Heart left ventricle (tissue), 16 donors: ENCODE data around the gene TACSTD2. TPM values are rescaled to one million over a fixed set of nuclear protein-coding genes. Genes with fewer than 3 reads are reported as not detected.

Source experiments
- ATAC-seq, 4 donors: fragments of 200-7000 bp; cut with Tn5 transposase; one replicate each; pipeline ENCODE4 v1.9.1; 2020 to 2022; ENCODE audit warnings: moderate library complexity in 4 of 4, mild to moderate bottlenecking in 3 of 4, moderate number of reproducible peaks in 1 of 4
- DNase-seq, 5 donors: peaks; one replicate each; pipeline ENCODE4 v3.0.0-alpha.2; 2020
- H3K27ac ChIP-seq, 12 donors: fragments of 200-600 bp; sonication (generic) in 4 of 12; one replicate each; pipeline versions ENCODE4 v1.5.0 to v1.8.0; 2016 to 2022; ENCODE audit warnings: mild to moderate bottlenecking in 2 of 12
- H3K27me3 ChIP-seq, 9 donors: fragments of 200-600 bp; sonication (generic) in 2 of 9; one replicate each; pipeline versions ENCODE4 v1.5.1 to v1.8.0; 2016 to 2022; ENCODE audit warnings: mild to moderate bottlenecking in 3 of 9
- H3K36me3 ChIP-seq, 9 donors: fragments of 200-600 bp; sonication (generic) in 2 of 9; one replicate each; pipeline versions ENCODE4 v1.5.0 to v1.8.0; 2018 to 2022; ENCODE audit warnings: mild to moderate bottlenecking in 2 of 9
- H3K4me1 ChIP-seq, 12 donors: fragments of 200-600 bp; sonication (generic) in 4 of 12; one replicate each; pipeline versions ENCODE4 v1.5.0 to v1.8.0; 2016 to 2022; ENCODE audit warnings: mild to moderate bottlenecking in 3 of 12
- H3K4me3 ChIP-seq, 12 donors: fragments of 200-600 bp; sonication (generic) in 4 of 12; one replicate each; pipeline versions ENCODE4 v1.5.0 to v1.8.0; 2017 to 2022; ENCODE audit warnings: mild to moderate bottlenecking in 9 of 12, moderate library complexity in 4 of 12
- H3K9me3 ChIP-seq, 12 donors: fragments of 200-600 bp; sonication (generic) in 4 of 12; one replicate each; pipeline versions ENCODE4 v1.5.0 to v1.8.0; 2016 to 2022; ENCODE audit warnings: mild to moderate bottlenecking in 1 of 12
- CTCF ChIP-seq, 12 donors: fragments of 200-600 bp; sonication (generic) in 4 of 12; IDR thresholded peaks; one replicate each; pipeline versions ENCODE4 v1.5.0 to v1.8.0; 2018 to 2022; ENCODE audit warnings: antibody characterized with exemption in 12 of 12, mild to moderate bottlenecking in 5 of 12
- POLR2A ChIP-seq, 2 donors: fragments of 450-650 bp; IDR thresholded peaks; one replicate each; pipeline ENCODE4 v1.6.1; 2017; ENCODE audit warnings: antibody characterized with exemption in 2 of 2, mild to moderate bottlenecking in 2 of 2, moderate library complexity in 2 of 2
- WGBS, 4 donors: extraction: QIAGEN DNeasy Blood & Tissue Kit in 2 of 4; methylation state at CpG; one replicate each; pipeline versions ENCODE4 v1.1.5 to v1.1.7; 2013 to 2018; 5-methylcytosine and 5-hydroxymethylcytosine counted together
- intact Hi-C, 10 donors: fragments of 100-400 bp; cut with DNase I; formaldehyde crosslinking; loops; one replicate each; pipeline versions ENCODE4 v1.11.1 to v1.14.2; 2022
- polyA plus RNA-seq, 2 donors: library from polyadenylated mRNA; stranded (reverse); fragments of 200-250 nt; gene quantifications; one replicate each; pipeline ENCODE4 v1.2.3, GENCODE V29; 2013
- total RNA-seq, 9 donors: library from RNA; depleted of rRNA in 2 of 9; stranded (reverse); fragments of >200 nt in 2 of 9; fragmentation: NEBNext Ultra II Directional in 3 of 9; extraction: Animal tissue kit (Norgen Biotek cat#: 25700) in 3 of 9; gene quantifications; one replicate each; pipeline versions ENCODE4 v1.1.0 to v1.2.4, GENCODE V29; 2016 to 2023
- donor health status: ischemic (EF 13 %, LVEDD 7.1; RV severe dilation, severe dysfunction).
- donor health status: healthy with polysubstance abuse.
- donor health status: DM: no; HTN: yes; CAD: no.
- donor health status: DM: no; HTN: no; CAD: no.
- donor health status: ischemic (EF 25% LVEDD 6.9; RV normal size, moderate dysfunction).
- donor health status: ischemic (EF 25% LVEDD 5.7; RV mildly dilated, moderate dysfunction).
- donor health status: healthy.
- donor health status: DM: yes; HTN: yes; CAD: no.
- donor health status: ischemic (EF 35%, LVEDD 5.7; RV mildly dilated, moderate dysfunction).
- donor health status: nonischemic (EF 11% LVEDD 7.7; RV severe dilation, severe dysfunction).
- donor health status: DM: yes; HTN: yes; CAD: no.
- donor health status: PGD.
- donor health status: ischemic (EF 29% LVEDD 5.4; RV normal size, mild dysfunction).
- donor health status: nonischemic (EF 23%, LVEDD 6.1; RV moderate dilation, normal function).

Gene TACSTD2
- total and polyA plus RNA-seq, 11 donors: 0.11 to 0.75 (median 0.15) TPM; not detected in 4

- Histone ChIP-seq H3K36me3 (no peaks in the 10 kb centered on the region), H3K4me3 (no peak overlapping the region), H3K27me3 (peaks cover 0 to 4% (median 0%) of the 10 kb centered on the region in 9 donors), H3K9me3 (no peaks in the 10 kb centered on the region), H3K27ac (no peak overlapping the region), H3K4me1 (peaks cover 0 to 32% (median 9%) of the 10 kb centered on the region in 12 donors)
- ATAC-seq: no peak
- no peak for TF ChIP-seq CTCF (IDR thresholded peaks at IDR 0.05)
- no peak for TF ChIP-seq POLR2A (IDR thresholded peaks at IDR 0.05)
- intact Hi-C loops: no loop called here
- WGBS, 4 donors: 88 to 93% (median 91%) methylated on average over 2 of the region's 2 CpGs
- DNase-seq: no peak
Measured at GRCh38 chr1:58587667-58588066, 10.6 kb upstream of the TACSTD2 start.

- DNase-seq (no peak), ATAC-seq (no peak)
- TF ChIP-seq CTCF (IDR thresholded peaks at IDR 0.05) (no peak), POLR2A (IDR thresholded peaks at IDR 0.05) (no peak)
- H3K27me3 ChIP-seq: peaks cover 0 to 4% (median 0%) of the 10 kb centered on the region in 9 donors
- intact Hi-C loops: no loop called here
- H3K27ac ChIP-seq: no peak overlapping the region
- no peaks in the 10 kb centered on the region for H3K9me3 ChIP-seq
- H3K36me3 ChIP-seq: no peaks in the 10 kb centered on the region
- peaks cover 0 to 25% (median 0%) of the 10 kb centered on the region in 12 donors for H3K4me1 ChIP-seq
- 62 to 83% (median 77%) methylated on average over 4 of the region's 4 CpGs for WGBS, 4 donors
- no peak overlapping the region for H3K4me3 ChIP-seq
Measured at GRCh38 chr1:58586271-58586670, 9.2 kb upstream of the TACSTD2 start.

- H3K27ac ChIP-seq: peak overlapping the region in 1 of 12 donors; percentile 52
- WGBS, 4 donors: 33 to 62% (median 46%) methylated on average over 3 of the region's 3 CpGs
- peaks cover 0 to 25% (median 0%) of the 10 kb centered on the region in 12 donors for H3K4me1 ChIP-seq
- H3K36me3 ChIP-seq: no peaks in the 10 kb centered on the region
- peaks cover 0 to 4% (median 0%) of the 10 kb centered on the region in 9 donors for H3K27me3 ChIP-seq
- TF ChIP-seq CTCF (IDR thresholded peaks at IDR 0.05) (no peak), POLR2A (IDR thresholded peaks at IDR 0.05) (no peak)
- DNase-seq: no peak
- intact Hi-C loops: no loop called here
- H3K9me3 ChIP-seq: no peaks in the 10 kb centered on the region
- H3K4me3 ChIP-seq: no peak overlapping the region
- no peak for ATAC-seq
Measured at GRCh38 chr1:58585581-58586151, 8.6 kb upstream of the TACSTD2 start.

DNA sequence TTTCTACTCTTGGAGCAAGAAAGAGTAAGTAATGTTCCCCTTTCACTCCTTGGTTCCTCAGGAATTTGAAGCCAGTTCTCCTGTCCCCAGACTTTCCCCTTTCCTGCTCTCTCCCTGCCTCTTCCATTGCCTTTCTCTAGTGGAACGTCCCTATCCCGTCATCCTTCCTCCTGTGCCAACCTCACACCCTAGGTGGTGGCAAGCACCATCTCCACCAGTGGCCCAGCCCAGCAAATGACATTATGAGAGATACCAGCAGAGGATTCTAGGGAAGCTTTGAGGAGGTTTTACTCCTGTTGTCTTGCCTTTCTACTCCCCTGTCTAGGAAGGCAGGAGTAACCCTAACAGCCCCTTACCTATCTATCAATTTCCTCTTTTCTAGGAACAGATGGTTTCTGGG, 8.1 kb upstream of the TACSTD2 start:
- no peaks in the 10 kb centered on the region for H3K9me3 ChIP-seq
- intact Hi-C loops: no loop called here
- no peak overlapping the region for H3K4me3 ChIP-seq
- H3K36me3 ChIP-seq: no peaks in the 10 kb centered on the region
- H3K27me3 ChIP-seq: peaks cover 0 to 4% (median 0%) of the 10 kb centered on the region in 9 donors
- peaks cover 0 to 25% (median 0%) of the 10 kb centered on the region in 12 donors for H3K4me1 ChIP-seq
- WGBS, 4 donors: 30 to 74% (median 54%) methylated on average over 2 of the region's 2 CpGs
- peak overlapping the region in 2 of 12 donors; percentile 37 to 52 for H3K27ac ChIP-seq
- TF ChIP-seq POLR2A (IDR thresholded peaks at IDR 0.05): no peak
- TF ChIP-seq CTCF (IDR thresholded peaks at IDR 0.05): no peak
- ATAC-seq (no peak), DNase-seq (no peak)
